Neural progenitor cell (in vitro differentiated cells): Measurements from ENCODE around the gene ELMOD1. TPM values are rescaled to one million over a fixed set of nuclear protein-coding genes. Genes with fewer than 3 reads are reported as not detected.

Experiments
- DNase-seq: peaks from one replicate; pipeline ENCODE4 v3.0.0-alpha.2; 2016; ENCODE audit warnings: low spot score
- H2AFZ ChIP-seq: fragments of 200-600 bp; sonication (generic); replicated peaks from 2 replicates; pipeline ENCODE4 v1.6.1; 2016; ENCODE audit warnings: antibody characterized with exemption
- H3F3A ChIP-seq: fragments of 200-600 bp; sonication (generic); 2 replicates; pipeline ENCODE4 v1.6.1; 2016; ENCODE audit warnings: antibody characterized with exemption, low read depth
- H3K27ac ChIP-seq: fragments of 200-600 bp; sonication (generic); 2 replicates; pipeline ENCODE4 v1.5.1; 2016; ENCODE audit warnings: mild to moderate bottlenecking
- H3K27me3 ChIP-seq: fragments of 200-600 bp; sonication (generic); 2 replicates; pipeline ENCODE4 v1.6.1; 2016; ENCODE audit warnings: mild to moderate bottlenecking, moderate library complexity
- H3K36me3 ChIP-seq: fragments of 200-600 bp; sonication (generic); 2 replicates; pipeline ENCODE4 v1.5.1; 2016
- H3K4me1 ChIP-seq: fragments of 200-600 bp; sonication (generic); 2 replicates; pipeline ENCODE4 v1.6.1; 2016; ENCODE audit warnings: mixed run types
- H3K4me2 ChIP-seq: fragments of 200-600 bp; sonication (generic); 2 replicates; pipeline ENCODE4 v1.6.1; 2016
- H3K4me3 ChIP-seq: fragments of 200-600 bp; sonication (generic); 2 replicates; pipeline ENCODE4 v1.5.1; 2016
- H3K79me2 ChIP-seq: fragments of 200-600 bp; sonication (generic); 2 replicates; pipeline ENCODE4 v1.6.1; 2016; ENCODE audit warnings: low read depth
- H3K9ac ChIP-seq: fragments of 200-600 bp; sonication (generic); 2 replicates; pipeline ENCODE4 v1.6.1; 2016
- H3K9me3 ChIP-seq: fragments of 200-600 bp; sonication (generic); 2 replicates; pipeline ENCODE4 v1.5.1; 2016; ENCODE audit warnings: low read depth
- H4K20me1 ChIP-seq: fragments of 200-600 bp; sonication (generic); 2 replicates; pipeline ENCODE4 v1.6.1; 2016; ENCODE audit warnings: low read depth
- H3K27ac Mint-ChIP-seq: 3 replicates; pipeline ENCODE4 v1.8.0; 2021; ENCODE audit warnings: mixed read lengths
- H3K27me3 Mint-ChIP-seq: 2 replicates; pipeline ENCODE4 v1.8.0; 2022; ENCODE audit warnings: low read depth, mild to moderate bottlenecking, inconsistent platforms, moderate library complexity, mixed read lengths; ENCODE audit not compliant: insufficient read depth
- H3K36me3 Mint-ChIP-seq: 3 replicates; pipeline ENCODE4 v1.8.0; 2021; ENCODE audit warnings: mixed read lengths
- H3K4me1 Mint-ChIP-seq: 3 replicates; pipeline ENCODE4 v1.8.0; 2021; ENCODE audit warnings: mixed read lengths
- H3K4me3 Mint-ChIP-seq: 3 replicates; pipeline ENCODE4 v1.8.0; 2021; ENCODE audit warnings: mild to moderate bottlenecking, moderate library complexity, mixed read lengths
- H3K9me3 Mint-ChIP-seq: 3 replicates; pipeline ENCODE4 v1.8.0; 2020; ENCODE audit warnings: mixed read lengths
- EZH2 ChIP-seq: fragments of 200-600 bp; sonication (generic); IDR thresholded peaks from 2 replicates; pipeline ENCODE4 v1.6.1; 2017; ENCODE audit warnings: antibody characterized with exemption, mild to moderate bottlenecking, moderate library complexity
- EZH2phosphoT487 ChIP-seq: fragments of 200-600 bp; sonication (generic); IDR thresholded peaks from 2 replicates; pipeline ENCODE4 v1.6.1; 2017; ENCODE audit warnings: antibody characterized with exemption
- total RNA-seq: library from RNA; depleted of rRNA; stranded (reverse); fragments of >200 nt; gene quantifications from 2 replicates; pipeline ENCODE4 v1.2.3, GENCODE V29; 2015; ENCODE audit warnings: low replicate concordance
- TF ChIP-seq, protein P1 (sequence below): fragments of 200-600 bp; sonication (generic); IDR thresholded peaks from 2 replicates; pipeline ENCODE4 v1.5.1; 2017; ENCODE audit warnings: antibody characterized with exemption, mild to moderate bottlenecking

ELMOD1 gene
- total RNA-seq, 1 donor from 2014 or later: not detected

DNA sequence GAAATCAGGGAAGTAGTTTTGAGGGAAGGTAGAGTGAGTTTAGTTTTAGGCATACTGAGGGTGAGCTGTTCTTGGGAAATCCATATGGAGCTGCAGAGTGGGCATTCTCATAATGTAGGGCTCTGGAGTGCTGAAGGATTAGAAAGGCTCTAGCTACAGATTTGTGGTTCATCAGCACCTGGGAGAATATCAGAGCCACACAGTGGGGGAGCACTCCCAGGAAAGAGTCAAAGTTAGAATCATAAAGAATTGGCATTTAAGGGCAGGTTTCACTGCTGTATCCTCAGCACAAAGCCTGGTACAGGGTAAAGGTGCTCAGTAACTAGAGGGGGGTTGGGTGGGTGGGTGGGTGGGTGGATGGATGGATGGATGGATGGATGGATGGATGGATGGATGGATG lies 68.4 kb downstream of the ELMOD1 start:
- Histone ChIP-seq H3K9ac (no peak overlapping the region), H3K27ac (no peak overlapping the region), H3F3A (no peaks in the 10 kb centered on the region), H3K4me2 (no peak overlapping the region), H4K20me1 (no peaks in the 10 kb centered on the region), H3K79me2 (no peaks in the 10 kb centered on the region), H3K4me1 (no peaks in the 10 kb centered on the region), H3K9me3 (no peaks in the 10 kb centered on the region), H3K36me3 (no peaks in the 10 kb centered on the region), H2AFZ (no peak overlapping the region), H3K4me3 (no peak overlapping the region), H3K27me3 (no peaks in the 10 kb centered on the region)
- DNase-seq: no peak
- Mint-ChIP-seq H3K27me3 (no peaks in the 10 kb centered on the region), H3K36me3 (no peaks in the 10 kb centered on the region), H3K9me3 (no peaks in the 10 kb centered on the region), H3K4me1 (peaks cover 7% of the 10 kb centered on the region), H3K27ac (peak overlapping the region; percentile 32), H3K4me3 (no peak overlapping the region)
- TF ChIP-seq EZH2phosphoT487: no peak
- TF ChIP-seq EZH2: no peak
- TF ChIP-seq, protein P1, sequence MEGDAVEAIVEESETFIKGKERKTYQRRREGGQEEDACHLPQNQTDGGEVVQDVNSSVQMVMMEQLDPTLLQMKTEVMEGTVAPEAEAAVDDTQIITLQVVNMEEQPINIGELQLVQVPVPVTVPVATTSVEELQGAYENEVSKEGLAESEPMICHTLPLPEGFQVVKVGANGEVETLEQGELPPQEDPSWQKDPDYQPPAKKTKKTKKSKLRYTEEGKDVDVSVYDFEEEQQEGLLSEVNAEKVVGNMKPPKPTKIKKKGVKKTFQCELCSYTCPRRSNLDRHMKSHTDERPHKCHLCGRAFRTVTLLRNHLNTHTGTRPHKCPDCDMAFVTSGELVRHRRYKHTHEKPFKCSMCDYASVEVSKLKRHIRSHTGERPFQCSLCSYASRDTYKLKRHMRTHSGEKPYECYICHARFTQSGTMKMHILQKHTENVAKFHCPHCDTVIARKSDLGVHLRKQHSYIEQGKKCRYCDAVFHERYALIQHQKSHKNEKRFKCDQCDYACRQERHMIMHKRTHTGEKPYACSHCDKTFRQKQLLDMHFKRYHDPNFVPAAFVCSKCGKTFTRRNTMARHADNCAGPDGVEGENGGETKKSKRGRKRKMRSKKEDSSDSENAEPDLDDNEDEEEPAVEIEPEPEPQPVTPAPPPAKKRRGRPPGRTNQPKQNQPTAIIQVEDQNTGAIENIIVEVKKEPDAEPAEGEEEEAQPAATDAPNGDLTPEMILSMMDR: no peak

DNA sequence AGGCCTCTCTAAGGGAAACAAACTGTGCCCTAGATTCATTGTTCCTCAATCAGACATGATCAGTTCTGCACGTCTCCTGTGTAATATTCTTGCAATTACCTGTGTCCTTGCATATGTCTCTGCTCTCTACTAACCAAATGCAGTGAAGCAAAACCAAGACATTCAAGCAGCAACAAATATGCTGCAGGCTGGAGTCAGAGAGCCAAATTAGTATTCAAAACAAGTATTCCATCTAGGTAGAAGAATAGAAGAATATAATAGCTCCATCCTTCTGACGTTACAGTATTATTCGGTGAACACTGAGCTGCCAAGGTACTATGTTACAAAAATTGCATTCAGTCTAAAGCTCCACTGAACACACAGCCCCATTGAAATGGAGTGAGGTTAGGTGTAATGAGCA lies 69.1 kb downstream of the ELMOD1 start:
- Histone ChIP-seq H3K9ac (no peak overlapping the region), H3K4me3 (no peak overlapping the region), H3F3A (no peaks in the 10 kb centered on the region), H3K4me2 (no peak overlapping the region), H3K9me3 (no peaks in the 10 kb centered on the region), H3K79me2 (no peaks in the 10 kb centered on the region), H3K36me3 (no peaks in the 10 kb centered on the region), H2AFZ (no peak overlapping the region), H3K27ac (no peak overlapping the region), H3K4me1 (no peaks in the 10 kb centered on the region), H3K27me3 (no peaks in the 10 kb centered on the region), H4K20me1 (no peaks in the 10 kb centered on the region)
- no peak for DNase-seq
- H3K4me3 Mint-ChIP-seq: no peak overlapping the region
- no peak for TF ChIP-seq EZH2
- no peak for TF ChIP-seq EZH2phosphoT487
- TF ChIP-seq, protein P1: no peak
- H3K4me1 Mint-ChIP-seq: peaks cover 13% of the 10 kb centered on the region
- H3K36me3 Mint-ChIP-seq: no peaks in the 10 kb centered on the region
- no peaks in the 10 kb centered on the region for H3K27me3 Mint-ChIP-seq
- H3K9me3 Mint-ChIP-seq: no peaks in the 10 kb centered on the region
- no peak overlapping the region for H3K27ac Mint-ChIP-seq

GRCh38 chr11:107661656-107662055 lies 70.7 kb downstream of the ELMOD1 start:
- H3K36me3 Mint-ChIP-seq: no peaks in the 10 kb centered on the region

More at GRCh38 chr11:107661656-107662055, 70.7 kb downstream of the ELMOD1 start:
- no peak overlapping the region for H2AFZ ChIP-seq
- no peaks in the 10 kb centered on the region for H3K27me3 ChIP-seq
- no peak for DNase-seq
- Mint-ChIP-seq H3K4me3 (no peak overlapping the region), H3K9me3 (no peaks in the 10 kb centered on the region), H3K27me3 (no peaks in the 10 kb centered on the region), H3K27ac (no peak overlapping the region), H3K4me1 (peaks cover 20% of the 10 kb centered on the region)
- H3K4me2 ChIP-seq: no peak overlapping the region
- no peaks in the 10 kb centered on the region for H3F3A ChIP-seq
- no peaks in the 10 kb centered on the region for H4K20me1 ChIP-seq
- no peak for TF ChIP-seq EZH2
- TF ChIP-seq EZH2phosphoT487: no peak
- TF ChIP-seq, protein P1: no peak
- no peaks in the 10 kb centered on the region for H3K4me1 ChIP-seq
- H3K9ac ChIP-seq: no peak overlapping the region
- H3K27ac ChIP-seq: no peak overlapping the region
- no peak overlapping the region for H3K4me3 ChIP-seq
- no peaks in the 10 kb centered on the region for H3K36me3 ChIP-seq
- no peaks in the 10 kb centered on the region for H3K9me3 ChIP-seq
- no peaks in the 10 kb centered on the region for H3K79me2 ChIP-seq
